GM19397 (cell line): ENCODE measurements around the gene AGFG2.
"Not testable (repeated sequence)": the region's sequence is repeated elsewhere in the genome, so short reads cannot be mapped to it uniquely, and the experiment has no call there.

Experiments used
- ATAC-seq: cut with Tn5 transposase; IDR thresholded peaks from one replicate; pipeline ENCODE4 v1.9.1; 2021; ENCODE audit warnings: mild to moderate bottlenecking, moderate library complexity; ENCODE audit not compliant: unreplicated experiment

AGFG2 gene

DNA sequence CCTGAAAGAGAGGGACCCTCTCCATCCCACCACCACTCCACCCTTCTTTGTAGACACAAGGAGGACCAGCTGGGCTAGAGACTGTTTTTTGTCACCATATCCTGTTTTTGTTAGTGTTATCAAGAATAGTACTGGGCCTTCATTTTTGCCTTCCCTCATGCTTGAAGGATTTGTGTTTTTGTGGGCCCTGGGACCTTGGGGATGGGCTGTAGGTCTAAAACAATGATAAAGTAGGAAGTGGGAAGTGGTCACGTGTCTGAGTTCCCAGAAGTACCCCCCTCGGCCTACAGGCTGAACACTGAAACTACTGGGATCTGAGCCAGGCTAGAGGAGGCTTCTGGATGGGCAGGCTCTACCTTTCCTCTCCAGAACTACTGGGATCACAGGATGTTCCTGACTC lies 8.9 kb downstream of the AGFG2 start:
- ATAC-seq: no peak

DNA sequence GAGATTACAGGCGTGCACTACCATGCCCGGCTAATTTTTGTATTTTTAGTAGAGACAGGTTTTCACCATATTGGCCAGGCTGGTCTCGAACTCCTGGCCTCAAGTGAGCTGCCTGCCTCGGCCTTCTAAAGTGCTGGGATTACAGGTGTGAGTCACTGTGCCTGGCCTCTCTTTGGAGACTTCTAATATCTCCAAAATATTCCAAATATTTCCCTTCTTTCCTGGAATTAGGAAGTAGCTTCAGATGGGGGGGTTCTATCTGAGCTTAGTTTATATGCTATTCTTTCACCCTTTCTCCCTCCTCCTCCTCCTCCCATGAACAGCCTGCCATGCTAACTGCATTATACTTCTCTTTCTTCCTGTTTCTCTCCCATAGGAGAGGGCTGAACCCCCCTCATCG lies 9.4 kb downstream of the AGFG2 start:
- not testable (repeated sequence) for ATAC-seq

DNA sequence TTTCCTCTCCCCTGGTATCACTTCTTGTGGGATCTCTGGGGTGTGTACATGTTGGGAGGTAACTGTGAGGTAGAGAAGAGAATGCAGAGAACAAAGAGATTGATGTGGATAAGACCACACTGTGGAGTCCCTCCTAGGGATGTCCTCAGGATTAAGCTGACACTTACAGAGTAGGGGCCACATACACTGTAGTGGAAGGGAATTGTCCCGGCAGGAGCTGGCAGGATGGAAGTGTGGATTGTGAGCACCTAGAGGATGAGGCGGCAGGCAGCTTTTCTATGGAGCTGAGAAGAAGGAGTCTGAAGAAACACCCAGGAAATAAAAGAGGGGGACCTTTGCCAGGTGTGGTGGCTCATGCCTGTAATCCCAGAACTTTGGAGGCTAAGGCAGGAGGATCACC lies 13.5 kb downstream of the AGFG2 start:
- no peak for ATAC-seq

DNA sequence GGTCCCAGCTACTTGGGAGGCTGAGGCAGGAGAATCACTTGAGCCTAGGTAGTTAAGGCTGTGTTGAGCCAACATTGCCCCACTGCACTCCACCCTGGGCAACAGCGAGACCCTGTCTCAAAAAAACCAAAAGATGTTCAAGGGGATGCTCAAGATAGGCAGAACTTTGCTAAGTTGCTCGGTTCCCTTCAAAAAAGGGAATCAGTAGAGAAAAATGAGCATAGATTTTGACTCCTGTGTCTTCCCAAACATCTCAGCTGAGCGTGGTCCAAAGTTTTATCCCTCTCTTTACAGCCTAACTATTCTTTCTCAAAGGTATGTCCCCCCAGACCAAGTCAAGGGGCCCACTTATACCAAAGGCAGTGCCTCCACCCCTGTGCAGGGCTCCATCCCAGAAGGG lies 14.0 kb downstream of the AGFG2 start:
- ATAC-seq: no peak

DNA sequence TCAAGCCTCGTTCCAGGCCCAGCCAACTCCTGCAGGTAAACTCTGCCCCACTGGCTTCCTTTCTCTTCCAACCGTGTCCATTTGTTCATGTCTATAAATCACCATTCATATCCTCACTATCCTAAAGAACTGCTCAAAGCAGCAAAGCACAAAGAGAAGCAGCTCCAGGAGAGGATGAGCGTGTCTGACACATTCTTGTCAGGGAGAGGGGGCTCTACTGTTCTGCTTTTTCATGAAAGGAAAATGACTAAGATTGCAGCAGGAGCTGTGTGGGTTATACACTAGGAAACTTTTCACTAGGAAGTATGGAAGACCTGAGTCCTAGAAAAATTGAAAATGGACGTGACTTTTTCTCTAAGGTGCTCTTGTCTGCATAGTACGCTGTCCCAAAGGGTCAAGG lies 16.7 kb downstream of the AGFG2 start:
- ATAC-seq: no peak

DNA sequence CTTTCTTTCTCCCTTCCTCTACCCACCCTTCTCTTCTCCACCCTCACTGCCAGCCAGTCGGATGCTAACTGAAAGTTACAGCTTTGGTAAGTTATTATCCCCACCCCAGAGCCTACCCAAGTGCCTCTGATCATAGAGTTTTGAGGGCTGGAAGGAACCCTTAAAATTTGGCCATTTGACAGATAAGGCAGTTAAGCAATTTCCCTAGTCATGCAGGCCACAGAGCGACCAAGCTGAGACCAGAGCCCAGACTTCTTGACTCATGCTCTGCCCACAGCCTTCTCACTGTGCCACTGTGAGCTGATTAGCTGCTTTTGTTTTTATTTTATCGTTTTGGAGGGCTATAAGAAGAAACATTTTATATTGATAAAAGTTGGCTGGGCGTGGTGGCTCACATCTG lies 17.5 kb downstream of the AGFG2 start:
- no peak for ATAC-seq

DNA sequence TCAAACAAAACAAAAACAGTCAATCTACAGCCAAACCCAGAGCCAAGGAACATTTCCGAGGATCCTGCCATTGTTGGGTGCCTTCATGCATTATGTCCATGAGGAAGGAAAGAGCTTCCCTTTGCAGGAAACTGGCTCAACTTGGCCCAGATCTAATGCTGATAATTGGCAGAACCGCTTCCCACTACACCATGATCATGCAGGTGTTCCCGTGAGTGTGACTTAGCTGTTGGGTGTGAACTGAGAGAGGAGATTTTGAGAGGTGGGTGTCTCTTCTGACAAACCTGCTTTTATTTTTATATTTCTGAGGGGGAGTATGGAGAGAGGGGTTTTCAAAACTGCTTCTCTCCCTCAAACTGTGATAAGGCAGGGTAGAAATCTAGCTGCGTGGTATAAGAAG lies 20.1 kb downstream of the AGFG2 start:
- no peak for ATAC-seq

DNA sequence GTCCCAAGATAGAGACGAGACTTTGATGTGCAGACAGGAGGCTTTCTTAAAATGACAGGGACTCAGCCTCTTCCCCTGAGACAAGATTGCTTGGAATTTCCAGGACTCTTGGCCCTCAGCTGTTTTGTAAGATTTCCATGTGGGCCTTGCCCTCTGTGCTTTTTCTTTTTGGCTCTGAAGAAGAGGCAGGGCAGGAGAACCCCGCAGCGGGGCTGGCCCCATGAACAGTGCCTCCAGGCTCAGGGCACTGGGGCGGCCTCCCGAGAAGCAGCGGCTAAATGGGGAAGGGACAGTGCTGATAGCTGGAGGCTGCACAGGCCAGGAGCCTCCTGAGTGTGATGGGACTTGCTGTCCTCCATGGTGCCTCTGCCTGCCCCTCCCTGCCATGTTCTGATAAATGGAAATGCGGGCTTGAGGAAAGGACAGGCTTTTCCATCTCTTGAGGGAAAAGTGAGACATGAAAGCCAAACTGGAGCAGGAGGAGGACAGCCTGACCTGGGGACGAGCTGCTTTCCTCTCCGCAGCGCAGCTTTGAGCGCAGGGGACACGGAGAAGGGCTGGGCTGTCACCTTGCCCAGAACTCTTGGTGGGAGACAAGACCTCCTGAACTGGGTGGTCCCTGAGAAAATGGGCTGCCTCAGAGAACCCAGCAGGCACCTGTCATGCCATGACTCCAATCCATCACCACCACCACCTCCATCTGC lies 22.6 kb downstream of the AGFG2 start:
- no peak for ATAC-seq

DNA sequence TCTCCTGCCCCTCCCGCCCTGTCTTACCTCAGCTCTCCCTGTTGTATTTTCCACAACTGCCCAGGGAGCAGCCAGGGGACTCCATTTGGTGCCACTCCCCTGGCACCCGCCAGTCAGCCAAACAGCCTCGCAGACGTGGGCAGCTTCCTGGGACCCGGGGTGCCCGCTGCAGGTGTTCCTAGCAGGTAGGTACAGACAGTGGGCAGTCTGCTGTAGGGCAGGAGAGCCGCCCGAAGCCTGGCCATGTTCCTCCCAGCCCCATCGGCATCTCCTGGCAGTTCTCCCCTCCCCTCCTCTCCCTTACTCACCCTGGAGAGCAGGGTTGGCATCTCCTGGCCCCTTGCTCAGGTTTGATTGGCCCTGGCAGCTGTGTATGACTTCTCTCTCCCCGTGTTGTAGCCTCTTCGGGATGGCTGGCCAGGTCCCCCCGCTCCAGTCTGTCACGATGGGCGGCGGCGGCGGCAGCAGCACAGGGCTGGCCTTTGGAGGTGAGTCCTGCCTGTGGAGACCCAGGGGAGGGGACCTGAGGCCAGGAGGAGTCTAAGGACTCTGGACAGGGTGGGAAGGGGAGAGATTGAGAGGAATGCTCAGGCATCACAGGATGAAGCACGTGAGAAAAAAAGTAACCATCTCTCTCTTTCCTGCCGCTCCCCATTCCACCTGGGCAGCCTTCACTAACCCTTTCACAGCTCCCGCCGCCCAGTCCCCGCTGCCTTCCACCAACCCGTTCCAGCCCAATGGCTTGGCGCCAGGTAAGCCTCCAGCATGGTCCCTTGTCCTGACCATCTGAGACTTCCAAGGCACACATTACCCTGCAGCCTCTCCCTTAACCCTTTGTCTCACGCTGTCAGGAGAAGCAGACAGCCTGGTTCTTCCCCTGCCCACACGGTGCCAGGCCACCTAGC lies 23.4 kb downstream of the AGFG2 start:
- ATAC-seq: no peak

DNA sequence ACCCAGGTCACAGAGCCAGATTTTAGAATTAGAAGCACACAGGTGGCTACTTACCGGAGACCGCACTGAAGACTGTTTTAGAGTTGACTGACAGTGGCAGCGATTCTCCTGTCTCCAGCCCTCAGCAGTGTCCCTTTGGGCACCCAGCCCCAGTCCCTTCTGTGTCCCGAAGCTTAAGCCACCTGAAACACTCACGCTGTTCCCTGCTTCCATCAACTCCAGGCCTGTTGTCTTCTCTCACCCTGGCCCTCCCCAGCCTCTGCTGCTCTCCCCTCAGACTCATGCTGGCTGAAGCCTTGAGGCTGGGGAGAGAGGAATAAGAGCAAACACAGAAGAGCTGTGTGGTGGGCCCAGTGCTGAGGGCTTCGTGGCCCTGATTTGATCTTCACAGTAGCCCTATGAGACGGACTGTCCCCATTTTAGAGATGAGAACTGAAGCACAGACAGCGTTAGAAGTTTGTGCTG lies 24.1 kb downstream of the AGFG2 start:
- ATAC-seq: no peak

DNA sequence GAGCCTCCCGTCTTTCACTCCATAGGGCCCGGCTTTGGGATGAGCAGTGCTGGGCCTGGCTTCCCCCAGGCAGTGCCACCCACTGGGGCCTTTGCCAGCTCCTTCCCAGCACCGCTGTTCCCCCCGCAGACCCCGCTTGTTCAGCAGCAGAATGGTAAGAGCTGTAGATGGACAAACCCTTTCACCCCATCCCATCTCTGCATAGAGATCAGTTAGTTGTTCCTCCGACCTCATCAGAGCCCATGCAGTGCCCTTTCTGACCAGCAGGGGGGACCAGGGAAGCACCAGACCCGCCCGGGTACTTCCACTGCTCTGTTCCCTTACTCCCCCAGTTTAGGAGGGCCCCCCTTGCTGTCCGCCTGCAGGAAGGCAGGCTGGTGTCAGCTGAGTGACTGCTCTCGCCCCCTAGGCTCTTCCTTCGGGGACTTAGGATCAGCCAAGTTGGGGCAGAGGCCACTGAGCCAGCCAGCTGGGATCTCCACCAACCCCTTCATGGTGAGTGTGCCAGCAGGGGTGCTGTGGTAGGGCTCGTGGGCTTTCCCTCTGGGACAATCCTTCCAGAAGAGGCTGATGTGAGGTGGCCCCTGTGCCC lies 24.9 kb downstream of the AGFG2 start:
- ATAC-seq: no peak

DNA sequence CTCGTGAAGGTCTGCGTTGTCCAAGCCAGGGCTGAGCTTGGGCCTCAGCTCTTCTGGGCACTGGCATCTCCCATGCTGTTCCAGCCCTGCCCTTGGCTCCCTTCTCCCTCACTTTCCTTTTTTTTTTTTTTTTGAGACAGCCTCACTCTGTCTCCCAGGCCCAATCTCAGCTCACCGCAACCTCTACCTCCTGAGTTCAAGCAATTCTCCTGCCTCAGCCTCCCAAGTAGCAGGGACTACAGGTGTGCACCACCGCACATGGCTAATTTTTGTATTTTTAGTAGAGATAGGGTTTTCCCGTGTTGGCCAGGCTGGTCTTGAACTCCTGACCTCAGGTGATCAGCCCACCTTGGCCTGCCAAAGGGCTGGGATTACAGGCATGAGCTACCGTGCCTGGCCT lies 25.4 kb downstream of the AGFG2 start:
- ATAC-seq: not testable (repeated sequence)

DNA sequence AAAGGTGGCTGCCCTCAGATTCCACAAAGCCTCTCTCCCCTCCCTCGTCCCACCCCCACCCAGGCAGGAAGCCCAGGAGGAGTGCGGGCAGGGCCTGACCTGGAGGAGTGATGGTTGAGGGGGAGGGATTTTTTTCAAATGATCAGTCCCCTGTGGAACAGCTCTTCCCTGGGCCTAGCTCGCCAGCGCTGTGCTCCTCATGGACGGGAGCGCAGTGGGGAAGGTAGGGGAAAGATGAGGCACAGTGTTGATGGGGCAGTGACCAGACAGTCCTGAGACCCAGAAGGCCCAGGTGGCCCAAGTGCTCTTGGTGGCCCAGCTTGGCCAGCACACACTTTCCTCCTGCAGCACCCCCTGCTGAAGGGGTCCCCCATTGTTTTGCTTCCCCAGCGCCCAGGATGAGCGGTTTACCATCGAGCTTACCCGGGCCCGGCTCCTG lies 26.1 kb downstream of the AGFG2 start:
- ATAC-seq: no peak

DNA sequence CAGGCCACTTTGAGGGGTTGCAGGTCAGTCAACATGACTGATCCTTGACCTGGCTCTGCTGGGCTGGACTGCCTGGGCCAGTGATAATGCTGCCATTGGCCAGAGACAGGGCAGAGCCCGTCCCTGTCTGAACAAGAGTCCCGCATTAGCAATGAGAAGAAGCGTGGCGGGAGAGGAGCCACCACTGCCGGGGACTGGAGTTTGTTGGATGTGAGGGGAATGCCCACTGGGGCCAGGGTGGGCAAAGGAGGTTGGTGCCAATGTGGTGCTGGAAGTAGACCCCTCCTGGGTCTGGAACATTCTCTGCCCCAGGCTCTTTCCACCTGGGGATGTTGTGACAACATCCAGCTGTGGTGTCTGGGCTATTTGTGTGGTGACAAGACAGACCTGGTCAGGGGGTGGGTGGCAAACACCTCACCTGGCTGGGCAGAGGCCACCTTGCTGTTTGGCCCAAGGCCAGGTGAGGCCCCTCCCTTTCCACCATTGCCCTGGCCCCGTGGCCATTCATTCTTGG lies 27.1 kb downstream of the AGFG2 start:
- no peak for ATAC-seq

DNA sequence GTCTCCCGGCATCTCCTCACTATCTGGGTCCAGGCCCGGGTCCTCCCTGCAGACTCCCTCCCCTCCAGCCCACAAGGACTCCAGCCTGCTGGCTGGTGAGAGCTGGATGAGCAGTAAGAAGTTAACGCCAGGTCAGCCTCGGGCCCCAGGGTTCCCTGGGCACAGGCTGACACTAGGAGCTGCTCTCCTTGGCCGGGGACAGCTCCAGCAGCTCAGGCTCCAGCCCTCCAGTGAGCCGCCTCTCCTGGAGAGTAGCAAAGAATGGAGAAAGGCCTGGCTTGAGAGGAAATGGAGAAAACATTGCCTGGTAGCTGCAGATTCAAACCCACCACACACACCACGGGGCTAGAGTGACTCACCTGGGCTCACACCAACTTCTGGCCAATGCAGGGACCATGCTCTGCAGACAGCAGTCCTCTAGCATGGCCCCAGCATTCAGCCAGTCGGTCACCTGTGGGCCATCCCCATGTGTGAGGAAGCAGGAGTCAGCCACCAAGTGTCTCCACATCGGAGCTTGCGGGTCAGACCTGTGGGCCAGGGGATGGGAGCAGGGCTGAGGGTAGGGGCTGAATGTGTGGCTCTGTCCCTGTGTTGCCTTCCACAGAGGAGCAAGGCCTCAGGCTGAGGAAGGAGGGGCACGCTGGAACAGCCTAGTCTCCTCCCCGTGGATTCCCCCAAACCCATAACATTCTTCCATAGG lies 28.2 kb downstream of the AGFG2 start:
- ATAC-seq: no peak

DNA sequence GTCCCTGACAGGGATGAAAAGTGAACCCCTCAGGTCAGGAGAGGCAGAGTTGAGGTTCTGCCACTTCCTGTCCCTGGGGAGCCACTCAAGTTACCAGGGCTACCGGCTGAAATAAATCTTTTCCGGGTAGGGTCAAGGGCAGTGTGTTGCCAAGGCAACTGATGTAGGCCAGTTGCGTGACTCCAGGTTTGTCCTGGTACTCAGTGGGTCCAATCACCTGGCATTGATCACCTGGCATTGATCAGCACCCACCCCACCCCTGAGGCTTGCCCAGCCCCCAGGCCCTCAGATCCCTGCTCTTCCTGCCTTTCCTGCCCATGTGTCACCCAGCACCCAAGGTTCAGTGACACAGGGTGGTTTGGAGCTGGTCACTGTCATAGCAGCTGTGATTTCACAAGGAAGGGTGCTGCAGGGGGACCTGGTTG lies 28.8 kb downstream of the AGFG2 start:
- no peak for ATAC-seq

DNA sequence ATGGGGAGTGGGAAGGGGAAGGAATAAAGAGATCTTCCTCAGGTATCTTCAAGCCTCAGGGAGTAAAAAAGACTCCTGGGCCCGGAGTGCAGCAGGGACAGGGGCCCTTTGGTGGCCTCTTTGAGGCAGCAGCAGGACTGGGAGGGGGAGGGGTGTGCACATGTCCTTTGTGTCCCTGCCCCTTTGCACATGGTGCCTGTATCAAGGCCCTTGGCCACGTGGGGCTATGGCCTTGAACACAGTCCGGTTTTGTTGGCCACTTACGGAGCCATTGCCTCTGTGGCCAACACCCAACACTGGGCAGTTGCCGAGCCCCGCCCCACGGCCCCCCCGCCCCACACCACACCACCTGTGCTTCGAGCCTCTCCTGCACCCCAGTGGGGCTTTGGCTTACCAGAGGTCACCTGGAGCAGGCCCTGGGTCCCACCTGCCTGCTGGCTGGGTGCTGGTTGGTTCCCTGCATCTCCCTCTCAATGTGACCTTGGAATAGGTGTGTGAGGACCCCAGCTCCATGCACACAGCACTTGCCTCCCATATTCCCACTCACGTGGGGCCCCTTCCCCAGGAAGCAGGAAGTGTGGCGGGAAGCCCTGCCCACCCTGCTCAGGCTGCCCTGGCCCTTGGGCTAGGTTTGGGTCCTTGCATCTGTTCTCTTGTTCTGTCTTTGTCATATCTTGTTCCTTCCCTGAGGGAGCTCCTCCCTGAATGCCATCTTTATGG lies 29.3 kb downstream of the AGFG2 start:
- no peak for ATAC-seq

DNA sequence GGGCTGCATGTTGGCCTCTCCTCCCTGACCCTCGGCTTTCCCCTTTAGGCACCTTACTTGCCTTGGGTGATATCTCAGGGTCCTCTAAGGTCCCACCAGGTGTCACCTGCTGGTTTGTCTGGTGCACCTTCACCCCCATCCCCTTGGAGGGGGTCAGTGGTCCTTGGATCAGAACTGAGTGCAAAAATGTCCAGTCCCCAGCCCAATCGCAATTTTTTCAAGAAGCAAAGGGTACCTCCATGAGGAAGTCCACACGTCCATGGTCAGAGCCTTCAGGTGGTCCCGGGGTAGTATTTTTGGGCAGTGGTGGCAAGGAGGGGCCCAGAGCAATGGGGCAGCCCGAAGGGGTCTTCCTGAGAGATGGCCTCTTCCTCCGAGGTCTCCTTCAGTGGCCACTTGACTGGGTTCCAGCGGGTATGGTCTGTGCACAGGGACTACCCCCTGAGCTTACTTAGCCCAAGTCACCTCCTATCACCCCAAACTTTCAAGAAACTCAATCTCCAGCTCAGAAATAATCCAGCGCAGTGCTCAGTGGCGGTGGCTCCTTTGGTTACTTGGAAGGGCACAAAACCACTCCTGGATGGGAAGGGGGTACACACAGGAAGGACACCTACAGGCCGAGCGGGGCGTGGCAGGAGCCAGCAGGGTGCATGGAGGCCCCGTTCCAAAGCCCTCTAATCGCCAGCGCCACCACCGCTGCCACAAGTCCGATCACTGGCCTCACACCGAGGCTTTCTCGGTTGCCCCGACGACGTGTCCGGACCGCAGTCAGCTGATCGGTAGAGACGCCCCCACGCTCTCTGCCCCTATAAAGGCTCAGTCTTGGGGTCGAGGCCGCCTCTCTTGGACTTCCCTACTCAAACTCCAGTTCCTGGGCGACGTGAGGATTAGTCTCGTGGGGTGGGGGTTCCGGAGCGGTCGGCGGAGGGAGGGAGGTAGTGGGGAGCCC lies 30.2 kb downstream of the AGFG2 start:
- ATAC-seq: no peak
